HTERT RPE-1 (cell line): ENCODE results near the gene E2F2.

Source experiments
- in situ Hi-C: fragments of 300-500 bp; cut with MboI; formaldehyde crosslinking; loops from 4 replicates; pipeline ENCODE4 v1.14.3; 2020; ENCODE audit warnings: low sequenced_read_pairs

Gene E2F2

GRCh38 chr1:23485002-23485332 is 46.1 kb downstream of the E2F2 start:
- in situ Hi-C loops, result no loop called here

GRCh38 chr1:23484253-23485001 is 46.6 kb downstream of the E2F2 start:
- in situ Hi-C loops, result no loop called here

- in situ Hi-C loops, result no loop called here
Measured at GRCh38 chr1:23483321-23484252, 47.4 kb downstream of the E2F2 start, which contains the start of gene ASAP3. Gene ASAP3 (minus strand): TSS chr1:23484179. CDS start chr1:23484133, 46 bp downstream.

GRCh38 chr1:23481904-23482303 is 49.1 kb downstream of the E2F2 start:
- in situ Hi-C loops, result no loop called here

- in situ Hi-C loops, result no loop called here
Measured at GRCh38 chr1:23481026-23481597, 49.9 kb downstream of the E2F2 start.

- in situ Hi-C loops, result no loop called here
Measured at GRCh38 chr1:23480187-23481025, 50.6 kb downstream of the E2F2 start.

GRCh38 chr1:23479666-23479941 is 51.4 kb downstream of the E2F2 start:
- in situ Hi-C loops, result no loop called here

GRCh38 chr1:23478896-23479665 is 52.0 kb downstream of the E2F2 start:
- in situ Hi-C loops, result no loop called here

- in situ Hi-C loops, result no loop called here
Measured at GRCh38 chr1:23477359-23478144, 53.5 kb downstream of the E2F2 start.

GRCh38 chr1:23475641-23476040 is 55.4 kb downstream of the E2F2 start:
- in situ Hi-C loops, result no loop called here

GRCh38 chr1:23475134-23475628 is 55.9 kb downstream of the E2F2 start:
- in situ Hi-C loops, result no loop called here

GRCh38 chr1:23473037-23473800 is 57.8 kb downstream of the E2F2 start:
- in situ Hi-C loops, result no loop called here

- in situ Hi-C loops, result no loop called here
Measured at GRCh38 chr1:23472351-23473036, 58.5 kb downstream of the E2F2 start.

GRCh38 chr1:23471473-23472075 is 59.5 kb downstream of the E2F2 start:
- in situ Hi-C loops, result no loop called here

- in situ Hi-C loops, result no loop called here
Measured at GRCh38 chr1:23470282-23471070, 60.6 kb downstream of the E2F2 start.

- in situ Hi-C loops, result no loop called here
Measured at GRCh38 chr1:23469372-23469982, 61.6 kb downstream of the E2F2 start.
